Measurements from ENCODE around the gene LMF1.

The LMF1 gene

GRCh38 chr16:921321-921905 is 49.4 kb downstream of the LMF1 start:
- no peak overlapping the region for H3K4me3 ChIP-seq (ENCODE audit: low read length)
- TF ChIP-seq CTCF (conservative IDR thresholded peaks at IDR 0.05; ENCODE audit: low read length), result no peak
- DNase-seq (ENCODE audit: low read depth), result no peak

DNA sequence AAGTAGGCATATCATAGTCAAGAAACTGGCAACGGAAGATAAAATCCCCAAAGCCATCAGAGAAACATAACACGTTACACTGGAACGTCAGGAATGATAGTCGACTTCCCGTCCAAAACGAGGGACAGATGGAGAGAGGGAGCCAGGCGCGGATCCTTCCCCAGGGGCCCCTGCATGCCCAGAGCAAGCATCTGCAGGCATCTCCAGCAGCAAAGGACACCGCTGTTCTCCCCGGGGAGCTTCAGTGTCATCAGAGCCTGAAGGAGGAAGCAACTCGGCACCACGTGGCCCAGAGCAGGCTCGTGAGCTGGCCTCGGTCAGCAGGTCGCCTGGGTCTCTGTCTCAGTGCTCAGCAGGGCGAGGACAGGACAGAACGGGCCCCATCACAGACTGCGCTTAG is 50.1 kb downstream of the LMF1 start:
- no peak overlapping the region; the same call in 1 of the 2 replicates for H3K4me3 ChIP-seq (ENCODE audit: low read length)
- peak; percentile 79 for DNase-seq (ENCODE audit: low read depth)
- TF ChIP-seq CTCF (conservative IDR thresholded peaks at IDR 0.05; ENCODE audit: low read length), result no peak

- TF ChIP-seq CTCF (conservative IDR thresholded peaks at IDR 0.05; ENCODE audit: low read length), result no peak
- peak; percentile 74 for DNase-seq (ENCODE audit: low read depth)
- no peak overlapping the region; the same call in 1 of the 2 replicates for H3K4me3 ChIP-seq (ENCODE audit: low read length)
Measured at GRCh38 chr16:920051-920681, 50.6 kb downstream of the LMF1 start.

DNA sequence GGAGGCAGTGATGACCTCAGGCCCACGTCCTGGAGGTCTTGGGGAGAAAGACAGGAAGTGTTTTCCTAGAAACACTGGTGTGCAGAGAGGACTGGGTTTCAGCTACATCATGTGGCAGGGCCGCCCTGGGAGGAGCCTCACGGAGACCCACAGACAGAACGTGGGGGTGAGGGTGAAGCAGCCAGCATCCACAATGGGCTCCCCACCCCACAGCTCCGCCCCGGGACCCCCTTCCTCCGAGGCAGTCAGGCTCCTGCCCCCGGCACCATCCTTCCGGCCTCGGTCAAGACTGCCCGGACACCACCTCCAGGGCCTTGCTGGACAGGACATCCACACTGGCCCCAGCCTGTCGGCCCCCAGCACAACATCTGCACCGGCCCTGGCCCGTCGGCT is 51.1 kb downstream of the LMF1 start:
- TF ChIP-seq CTCF (conservative IDR thresholded peaks at IDR 0.05; ENCODE audit: low read length), result no peak
- H3K4me3 ChIP-seq (ENCODE audit: low read length), result no peak overlapping the region

DNA sequence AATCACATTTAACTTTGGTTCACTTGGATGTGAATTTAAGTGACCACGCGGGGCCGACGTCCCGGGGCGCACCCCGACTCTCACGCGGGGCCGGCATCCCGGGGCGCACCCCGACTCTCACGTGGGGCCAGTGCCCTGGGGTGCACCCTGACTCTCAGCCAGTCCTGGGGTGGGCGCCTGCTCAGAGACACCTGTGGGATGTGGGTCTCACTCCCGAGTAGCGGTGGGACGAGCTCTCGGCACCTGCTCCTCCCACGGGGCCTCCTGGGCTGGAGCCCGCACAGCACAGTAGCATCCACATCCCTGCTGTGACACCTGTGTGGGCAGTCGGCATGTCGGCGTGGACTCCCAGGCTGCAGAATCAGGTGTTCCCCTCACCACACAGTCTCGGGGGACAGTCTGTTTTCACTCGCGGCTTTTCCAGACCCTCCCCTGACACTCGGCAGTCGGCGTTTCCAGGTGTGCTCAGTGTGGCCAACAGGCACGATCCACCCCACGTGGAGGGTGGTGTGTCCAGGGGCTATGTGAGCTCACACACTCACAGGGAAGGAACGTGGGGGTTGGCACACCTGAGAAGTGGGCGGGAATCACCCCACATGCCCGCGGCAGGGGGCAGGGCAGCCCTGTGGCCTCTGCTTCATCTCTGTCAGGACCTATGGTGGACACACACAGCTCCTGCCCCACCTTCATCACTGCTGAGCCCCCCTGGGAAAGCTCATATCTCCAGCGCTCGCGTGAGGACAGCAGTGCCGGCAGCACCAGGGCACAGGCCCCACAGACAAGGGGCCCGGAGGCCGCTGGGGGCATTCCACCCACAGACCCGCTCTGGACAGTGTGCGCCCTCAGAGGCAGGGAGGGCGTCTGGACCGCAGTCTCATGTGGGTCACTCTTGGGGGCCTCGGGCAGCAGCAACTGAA is 51.8 kb downstream of the LMF1 start:
- no peak for DNase-seq (ENCODE audit: low read depth)
- H3K4me3 ChIP-seq (ENCODE audit: low read length), result no peak overlapping the region

More for the DNA sequence above, 51.1 kb downstream of the LMF1 start:
- no peak for DNase-seq (ENCODE audit: low read depth)

GRCh38 chr16:918068-918467 is 52.7 kb downstream of the LMF1 start:
- H3K4me3 ChIP-seq (ENCODE audit: low read length), result no peak overlapping the region
- no peak for DNase-seq (ENCODE audit: low read depth)
- TF ChIP-seq CTCF (conservative IDR thresholded peaks at IDR 0.05; ENCODE audit: low read length), result no peak

More for the DNA sequence above, 51.8 kb downstream of the LMF1 start:
- no peak for TF ChIP-seq CTCF (conservative IDR thresholded peaks at IDR 0.05; ENCODE audit: low read length)

Measured in AG10803 (cell line).